ENCODE measurements around the gene ATXN7L3.

The ATXN7L3 gene

DNA sequence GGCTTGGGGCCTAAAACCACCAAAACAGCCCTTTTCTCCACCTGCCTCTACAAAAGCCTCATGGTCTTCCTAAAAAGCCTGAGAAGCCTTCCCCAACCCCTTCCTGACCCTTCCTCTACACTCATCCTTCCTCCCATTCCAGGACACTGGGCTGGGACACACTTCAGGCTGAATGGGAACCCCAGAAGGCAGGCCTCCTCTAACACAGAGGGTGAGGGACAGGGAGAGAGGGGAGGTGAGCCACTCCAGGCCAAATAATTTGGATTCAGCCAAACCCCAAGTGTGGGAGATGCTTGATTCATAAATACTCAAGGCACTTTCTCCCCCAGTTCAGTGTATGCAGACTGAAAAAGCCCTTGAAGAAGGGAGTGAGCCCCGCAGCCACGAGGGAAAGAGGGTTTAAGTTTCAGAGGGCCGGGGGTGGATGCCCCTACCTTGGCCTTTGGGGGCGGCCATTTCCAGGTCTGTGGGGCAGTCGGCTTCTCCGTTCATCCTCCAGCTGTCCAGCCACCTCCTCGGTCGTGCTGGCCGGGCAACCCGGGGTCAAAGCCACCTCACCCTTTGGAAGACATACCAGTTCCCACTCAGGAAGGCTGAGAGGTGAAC is 18.2 kb upstream of the ATXN7L3 start (continued):
- TF ChIP-seq CSRNP3 (CRISPR knock-in tag; IDR thresholded peaks at IDR 0.05) (no peak), POU6F1 (CRISPR knock-in tag; IDR thresholded peaks at IDR 0.05; ENCODE audit: borderline replicate concordance, low read depth) (no peak), ARNTL (CRISPR knock-in tag; IDR thresholded peaks at IDR 0.05; ENCODE audit: borderline replicate concordance, low read depth) (no peak), ISL1 (CRISPR knock-in tag; IDR thresholded peaks at IDR 0.05) (no peak), ZNF8 (CRISPR knock-in tag; IDR thresholded peaks at IDR 0.05) (no peak)

- no peak for TF ChIP-seq GLIS3 (CRISPR knock-in tag; IDR thresholded peaks at IDR 0.05)
- TF ChIP-seq, protein P1, sequence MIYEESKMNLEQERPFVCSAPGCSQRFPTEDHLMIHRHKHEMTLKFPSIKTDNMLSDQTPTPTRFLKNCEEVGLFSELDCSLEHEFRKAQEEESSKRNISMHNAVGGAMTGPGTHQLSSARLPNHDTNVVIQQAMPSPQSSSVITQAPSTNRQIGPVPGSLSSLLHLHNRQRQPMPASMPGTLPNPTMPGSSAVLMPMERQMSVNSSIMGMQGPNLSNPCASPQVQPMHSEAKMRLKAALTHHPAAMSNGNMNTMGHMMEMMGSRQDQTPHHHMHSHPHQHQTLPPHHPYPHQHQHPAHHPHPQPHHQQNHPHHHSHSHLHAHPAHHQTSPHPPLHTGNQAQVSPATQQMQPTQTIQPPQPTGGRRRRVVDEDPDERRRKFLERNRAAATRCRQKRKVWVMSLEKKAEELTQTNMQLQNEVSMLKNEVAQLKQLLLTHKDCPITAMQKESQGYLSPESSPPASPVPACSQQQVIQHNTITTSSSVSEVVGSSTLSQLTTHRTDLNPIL (CRISPR knock-in tag; IDR thresholded peaks at IDR 0.05; ENCODE audit: low read depth) = no peak
- TF ChIP-seq ZNF565 (CRISPR knock-in tag; conservative IDR thresholded peaks at IDR 0.05; ENCODE audit: low read depth) = no peak
- TF ChIP-seq ZFP3 (CRISPR knock-in tag; IDR thresholded peaks at IDR 0.05) = no peak
- no peak for TF ChIP-seq ARNTL (CRISPR knock-in tag; IDR thresholded peaks at IDR 0.05; ENCODE audit: borderline replicate concordance, low read depth)
- TF ChIP-seq ISL1 (CRISPR knock-in tag; IDR thresholded peaks at IDR 0.05) = no peak
- TF ChIP-seq BACH2 (CRISPR knock-in tag; IDR thresholded peaks at IDR 0.05; ENCODE audit: borderline replicate concordance) = no peak
- no peak for TF ChIP-seq ZC3H10 (CRISPR knock-in tag; IDR thresholded peaks at IDR 0.05)
- TF ChIP-seq TSHZ2 (CRISPR knock-in tag; IDR thresholded peaks at IDR 0.05) = no peak
- ATAC-seq = no peak
Observed at GRCh38 chr17:44216694-44217093, 17.0 kb upstream of the ATXN7L3 start.

DNA sequence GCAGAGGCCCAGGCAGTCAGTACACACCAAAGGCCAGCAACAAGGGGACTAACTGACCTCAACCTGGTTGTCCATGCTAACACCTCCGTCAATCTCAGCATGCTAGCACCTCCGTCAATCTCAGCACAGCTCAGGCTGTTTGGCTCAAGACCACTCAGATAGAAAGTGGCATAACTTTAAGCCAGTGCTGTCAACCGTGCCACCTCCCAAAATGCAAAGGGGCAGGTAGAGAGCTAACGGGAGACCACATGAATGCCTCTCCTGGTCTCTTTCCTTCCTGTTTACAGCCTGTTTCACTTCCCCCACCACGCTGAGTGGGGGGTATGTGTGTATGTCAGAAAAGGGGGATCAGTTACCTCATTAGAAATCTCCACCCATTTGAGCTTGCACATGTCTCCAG is 16.5 kb upstream of the ATXN7L3 start:
- TF ChIP-seq TOX (CRISPR knock-in tag; IDR thresholded peaks at IDR 0.05; ENCODE audit: borderline replicate concordance) (no peak), ZC3H10 (CRISPR knock-in tag; IDR thresholded peaks at IDR 0.05) (no peak), BACH2 (CRISPR knock-in tag; IDR thresholded peaks at IDR 0.05; ENCODE audit: borderline replicate concordance) (no peak), ARNTL (CRISPR knock-in tag; IDR thresholded peaks at IDR 0.05; ENCODE audit: borderline replicate concordance, low read depth) (no peak), CSDC2 (CRISPR knock-in tag; IDR thresholded peaks at IDR 0.05) (no peak), PPARA (CRISPR knock-in tag; IDR thresholded peaks at IDR 0.05; ENCODE audit: borderline replicate concordance) (no peak)
- no peak for ATAC-seq

GRCh38 chr17:44214896-44215295 is 15.2 kb upstream of the ATXN7L3 start:
- no peak for ATAC-seq
- TF ChIP-seq ARNTL (CRISPR knock-in tag; IDR thresholded peaks at IDR 0.05; ENCODE audit: borderline replicate concordance, low read depth) = no peak
- TF ChIP-seq CSRNP3 (CRISPR knock-in tag; IDR thresholded peaks at IDR 0.05) = no peak
- no peak for TF ChIP-seq RARB (CRISPR knock-in tag; IDR thresholded peaks at IDR 0.05)
- TF ChIP-seq ZNF70 (CRISPR knock-in tag; IDR thresholded peaks at IDR 0.05) = no peak
- no peak for TF ChIP-seq OSR1 (CRISPR knock-in tag; IDR thresholded peaks at IDR 0.05)
- no peak for TF ChIP-seq ZNF8 (CRISPR knock-in tag; IDR thresholded peaks at IDR 0.05)
- TF ChIP-seq GLIS3 (CRISPR knock-in tag; IDR thresholded peaks at IDR 0.05) = no peak
- no peak for TF ChIP-seq TSHZ2 (CRISPR knock-in tag; IDR thresholded peaks at IDR 0.05)
- no peak for TF ChIP-seq ZC3H10 (CRISPR knock-in tag; IDR thresholded peaks at IDR 0.05)
- no peak for TF ChIP-seq PPARA (CRISPR knock-in tag; IDR thresholded peaks at IDR 0.05; ENCODE audit: borderline replicate concordance)
- TF ChIP-seq TCF4 (CRISPR knock-in tag; IDR thresholded peaks at IDR 0.05; ENCODE audit: borderline replicate concordance) = no peak
- no peak for TF ChIP-seq CSDC2 (CRISPR knock-in tag; IDR thresholded peaks at IDR 0.05)
